ENCODE data around the gene ATP1B1. TPM values are rescaled to one million over a fixed set of nuclear protein-coding genes. Genes with fewer than 3 reads are reported as not detected.

The ATP1B1 gene
- total and polyA plus RNA-seq, 2 of the 8 experiments (the other 6 are each of a cell fraction or from before 2014, with no cell fraction given), result 16.3 to 76.5 TPM

- no peak overlapping the region for H2BK15ac ChIP-seq (ENCODE audit: low read length)
- H3K23ac ChIP-seq (ENCODE audit: insufficient read length), result no peak overlapping the region
- H3K4me3 ChIP-seq (ENCODE audit: extremely low read depth in 1 of 4, insufficient read depth in 2 of 4, low read depth in 3 of 4, low read length in 4 of 4), result no peak overlapping the region
- H3K23me2 ChIP-seq (ENCODE audit: low read depth, low read length), result no peaks in the 10 kb centered on the region; the same call in 1 of the 2 replicates
- FAIRE-seq, result no peak
- H2BK12ac ChIP-seq (ENCODE audit: low read depth, low read length), result no peak overlapping the region
- peaks cover 4% of the 10 kb centered on the region; the same call in 1 of the 2 replicates for H3K79me1 ChIP-seq (ENCODE audit: low read depth, low read length)
- H3K18ac ChIP-seq (ENCODE audit: extremely low read depth, low read length), result no peak overlapping the region
- H2BK120ac ChIP-seq (replicated peaks; ENCODE audit: low read depth, low read length), result no peak overlapping the region
- H3K27ac ChIP-seq (ENCODE audit: low read depth, low read length), result no peak overlapping the region
- peaks cover 11 to 47% (median 31%) of the 10 kb centered on the region in 4 experiments for H3K36me3 ChIP-seq (ENCODE audit: control insufficient read depth in 2 of 4, insufficient read depth in 4 of 4, low read length in 3 of 4)
- no peaks in the 10 kb centered on the region for H3K9me3 ChIP-seq (ENCODE audit: insufficient read depth in 2 of 2, low read depth in 1 of 2, low read length in 1 of 2)
- H2BK20ac ChIP-seq (ENCODE audit: low read length), result no peak overlapping the region
- peaks cover 0 to 14% of the 10 kb centered on the region in 2 experiments; a peak in 1 of 4 replicates for H3K79me2 ChIP-seq (ENCODE audit: control insufficient read depth in 1 of 2, insufficient read depth in 2 of 2, low read length in 2 of 2)
- peaks cover 0 to 3% (median 1%) of the 10 kb centered on the region in 4 experiments; a peak in 2 of 7 replicates for H3K4me1 ChIP-seq (replicated peaks in 1 of 4; ENCODE audit: control insufficient read depth in 3 of 4, insufficient read depth in 4 of 4, low read length in 3 of 4)
- H3K27me3 ChIP-seq (replicated peaks in 1 of 4; ENCODE audit: control insufficient read depth in 3 of 4, extremely low read depth in 1 of 4, insufficient read depth in 3 of 4, low read length in 3 of 4), result no peaks in the 10 kb centered on the region
- no peak overlapping the region for H3K14ac ChIP-seq (ENCODE audit: insufficient read length)
- no peak overlapping the region for H3K4me2 ChIP-seq (ENCODE audit: insufficient read depth in 1 of 2, low read depth in 2 of 2, low read length in 2 of 2)
- POLR2A ChIA-PET (ENCODE audit: partially characterized antibody), result interaction anchor here (0.6 kb wide), 1 partner anchor 236 kb away, joined by 4 read pairs; no protein-coding TSS in a partner anchor
- no peak overlapping the region for H3K56ac ChIP-seq (replicated peaks; ENCODE audit: insufficient read length, low read depth, low read length)
- no peak for DNase-seq (ENCODE audit: low read depth in 1 of 2, low spot score in 2 of 2)
- peaks cover 0 to under 1% of the 10 kb centered on the region in 2 experiments for H4K20me1 ChIP-seq (replicated peaks in 1 of 2; ENCODE audit: control insufficient read depth in 1 of 2, insufficient read depth in 2 of 2, low read length in 2 of 2)
- no peak overlapping the region for H4K5ac ChIP-seq (ENCODE audit: insufficient read length, low read depth, low read length)
- no peak overlapping the region for H2AK5ac ChIP-seq (ENCODE audit: low read depth, low read length)
- H4K8ac ChIP-seq (ENCODE audit: extremely low read depth, insufficient read depth, low read length), result no peak overlapping the region
- WGBS, 2 experiments (ENCODE audit: extremely low coverage in 1 of 2, insufficient coverage in 1 of 2, insufficient read length in 1 of 2, insufficient replicate concordance in 2 of 2, low coverage in 1 of 2, low lambda C conversion rate in 2 of 2, missing lambda C conversion rate in 1 of 2), result 90% methylated on average over 3 of the region's 3 CpGs; no CpG with 5 or more reads in 1 of the 2 experiments
- no peak overlapping the region for H2AFZ ChIP-seq (ENCODE audit: low read length)
- no peak overlapping the region for H2BK5ac ChIP-seq (ENCODE audit: low read depth, low read length)
- CTCF ChIA-PET (ENCODE audit: partially characterized antibody), result interaction anchor here (0.6 to 1.4 kb wide), 5 partner anchors 21 to 520 kb away, joined by 3 to 4 read pairs (median 3); no protein-coding TSS in a partner anchor
- no peak overlapping the region for H3K4ac ChIP-seq (replicated peaks; ENCODE audit: insufficient read length, low read depth, low read length)
- no peak overlapping the region for H4K91ac ChIP-seq (replicated peaks; ENCODE audit: insufficient read length, low read length)
- no peak overlapping the region for H3K9ac ChIP-seq (replicated peaks in 1 of 4; ENCODE audit: extremely low read depth in 1 of 4, low read depth in 3 of 4, low read length in 3 of 4)
- TF ChIP-seq TAF1 (IDR thresholded peaks at IDR 0.05; ENCODE audit: low read depth, low read length) (no peak), SP1 (IDR thresholded peaks at IDR 0.05; ENCODE audit: low read depth, low read length) (no peak), HDAC6 (IDR thresholded peaks at IDR 0.05; ENCODE audit: low read depth, low read length) (no peak), GABPA (IDR thresholded peaks at IDR 0.05; ENCODE audit: borderline replicate concordance, insufficient read depth, low read length) (no peak), E2F6 (IDR thresholded peaks at IDR 0.05) (no peak), SP2 (IDR thresholded peaks at IDR 0.05; ENCODE audit: low read length) (no peak), MAX (IDR thresholded peaks at IDR 0.05) (no peak), YY1 (IDR thresholded peaks at IDR 0.05; ENCODE audit: low read depth, low read length) (no peak), SP4 (IDR thresholded peaks at IDR 0.05; ENCODE audit: low read length) (no peak), ATF3 (IDR thresholded peaks at IDR 0.05; ENCODE audit: insufficient read depth, low read depth, low read length) (no peak), CREB1 (IDR thresholded peaks at IDR 0.05) (no peak), RAD21 (IDR thresholded peaks at IDR 0.05 in 1 of 2, conservative IDR thresholded peaks at IDR 0.05 in 1 of 2; ENCODE audit: low read depth in 2 of 2, low read length in 2 of 2) (no peak), PHF8 (conservative IDR thresholded peaks at IDR 0.05; ENCODE audit: low read depth, low read length) (no peak)
Observed at GRCh38 chr1:169126335-169126734, 19.8 kb downstream of the ATP1B1 start.

Measured in H1 (cell line).